MM.1S (cell line): ENCODE data around the gene UBL4B.

Source experiments
- DNase-seq: peaks from one replicate; pipeline ENCODE4 v3.0.0-alpha.2; 2015
- H2AFZ ChIP-seq: fragments of 300-600 bp; sonication (generic); 2 replicates; pipeline ENCODE4 v1.6.0; 2016; ENCODE audit warnings: antibody characterized with exemption, low read length
- H3F3A ChIP-seq: fragments of 300-600 bp; sonication (generic); 2 replicates; pipeline ENCODE4 v1.6.1; 2016; ENCODE audit warnings: mild to moderate bottlenecking, antibody characterized with exemption, low read length, moderate library complexity, mixed read lengths; ENCODE audit not compliant: insufficient read depth
- H3K27ac ChIP-seq: fragments of 300-600 bp; sonication (generic); 2 replicates; pipeline ENCODE4 v1.5.1; 2016; ENCODE audit warnings: mild to moderate bottlenecking, low read length
- H3K27me3 ChIP-seq: fragments of 300-600 bp; sonication (generic); replicated peaks from 2 replicates; pipeline ENCODE4 v1.6.0; 2016; ENCODE audit warnings: low read length; ENCODE audit not compliant: insufficient read depth
- H3K36me3 ChIP-seq: fragments of 300-600 bp; sonication (generic); replicated peaks from 2 replicates; pipeline ENCODE4 v1.6.1; 2016; ENCODE audit warnings: mild to moderate bottlenecking, low read length, mixed read lengths; ENCODE audit not compliant: insufficient read depth
- H3K4me1 ChIP-seq: fragments of 300-600 bp; sonication (generic); 2 replicates; pipeline ENCODE4 v1.6.1; 2016; ENCODE audit warnings: low read length, mixed read lengths
- H3K4me2 ChIP-seq: fragments of 300-600 bp; sonication (generic); 2 replicates; pipeline ENCODE4 v1.6.0; 2016; ENCODE audit warnings: low read depth, low read length
- H3K4me3 ChIP-seq: fragments of 300-600 bp; sonication (generic); 2 replicates; pipeline ENCODE4 v1.5.1; 2016; ENCODE audit warnings: low read length, mixed read lengths
- H3K79me2 ChIP-seq: fragments of 300-600 bp; sonication (generic); 2 replicates; pipeline ENCODE4 v1.6.1; 2016; ENCODE audit warnings: mixed run types, low read length, mixed read lengths
- H3K9ac ChIP-seq: fragments of 300-600 bp; sonication (generic); 2 replicates; pipeline ENCODE4 v1.6.1; 2016; ENCODE audit warnings: low read length, mixed read lengths
- H3K9me2 ChIP-seq: fragments of 300-600 bp; sonication (generic); replicated peaks from 2 replicates; pipeline ENCODE4 v1.6.1; 2016; ENCODE audit warnings: mild to moderate bottlenecking, low read length, mixed read lengths; ENCODE audit not compliant: insufficient read depth
- H3K9me3 ChIP-seq: fragments of 300-600 bp; sonication (generic); replicated peaks from 2 replicates; pipeline ENCODE4 v1.6.1; 2016; ENCODE audit warnings: mild to moderate bottlenecking, low read length, mixed read lengths; ENCODE audit not compliant: insufficient read depth
- H4K20me1 ChIP-seq: fragments of 300-600 bp; sonication (generic); 2 replicates; pipeline ENCODE4 v1.6.1; 2016; ENCODE audit warnings: mild to moderate bottlenecking, low read length, moderate library complexity, mixed read lengths; ENCODE audit not compliant: insufficient read depth
- EZH2phosphoT487 ChIP-seq: fragments of 300-600 bp; sonication (generic); IDR thresholded peaks from 2 replicates; pipeline ENCODE4 v1.6.1; 2018; ENCODE audit warnings: antibody characterized with exemption, low read length
- TF ChIP-seq, protein P1 (sequence below): fragments of 300-600 bp; sonication (generic); IDR thresholded peaks from 2 replicates; pipeline ENCODE4 v1.5.1; 2016; ENCODE audit warnings: antibody characterized with exemption, low read length, mixed read lengths

Gene UBL4B

DNA sequence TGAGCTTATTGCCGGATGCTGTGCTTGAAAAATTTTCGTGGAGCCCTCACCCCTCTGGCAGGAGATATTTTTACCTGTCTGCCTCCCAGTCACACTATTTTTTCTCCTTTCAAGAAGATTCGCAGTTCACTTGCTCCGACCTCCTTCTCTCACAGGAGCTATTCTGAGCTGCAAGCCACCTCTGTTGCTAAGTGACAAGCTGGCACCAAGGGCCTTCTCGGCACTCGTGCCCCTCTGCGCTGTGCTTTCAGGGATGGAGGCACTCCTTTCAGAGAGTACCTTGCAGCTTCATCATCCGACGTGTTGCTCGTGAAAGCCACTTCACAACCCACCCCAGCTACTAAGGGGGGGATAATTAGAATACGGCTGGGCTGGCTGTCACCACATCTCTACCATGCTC lies 49.6 kb downstream of the UBL4B start:
- H3K4me3 ChIP-seq: no peak overlapping the region
- H3K27me3 ChIP-seq: no peaks in the 10 kb centered on the region
- no peaks in the 10 kb centered on the region for H3K36me3 ChIP-seq
- no peak overlapping the region for H3K9ac ChIP-seq
- H3K27ac ChIP-seq: no peak overlapping the region
- no peak overlapping the region for H3K4me2 ChIP-seq
- no peaks in the 10 kb centered on the region for H3K9me3 ChIP-seq
- no peak for DNase-seq
- H3K79me2 ChIP-seq: no peaks in the 10 kb centered on the region
- H3K4me1 ChIP-seq: no peaks in the 10 kb centered on the region
- TF ChIP-seq, protein P1, sequence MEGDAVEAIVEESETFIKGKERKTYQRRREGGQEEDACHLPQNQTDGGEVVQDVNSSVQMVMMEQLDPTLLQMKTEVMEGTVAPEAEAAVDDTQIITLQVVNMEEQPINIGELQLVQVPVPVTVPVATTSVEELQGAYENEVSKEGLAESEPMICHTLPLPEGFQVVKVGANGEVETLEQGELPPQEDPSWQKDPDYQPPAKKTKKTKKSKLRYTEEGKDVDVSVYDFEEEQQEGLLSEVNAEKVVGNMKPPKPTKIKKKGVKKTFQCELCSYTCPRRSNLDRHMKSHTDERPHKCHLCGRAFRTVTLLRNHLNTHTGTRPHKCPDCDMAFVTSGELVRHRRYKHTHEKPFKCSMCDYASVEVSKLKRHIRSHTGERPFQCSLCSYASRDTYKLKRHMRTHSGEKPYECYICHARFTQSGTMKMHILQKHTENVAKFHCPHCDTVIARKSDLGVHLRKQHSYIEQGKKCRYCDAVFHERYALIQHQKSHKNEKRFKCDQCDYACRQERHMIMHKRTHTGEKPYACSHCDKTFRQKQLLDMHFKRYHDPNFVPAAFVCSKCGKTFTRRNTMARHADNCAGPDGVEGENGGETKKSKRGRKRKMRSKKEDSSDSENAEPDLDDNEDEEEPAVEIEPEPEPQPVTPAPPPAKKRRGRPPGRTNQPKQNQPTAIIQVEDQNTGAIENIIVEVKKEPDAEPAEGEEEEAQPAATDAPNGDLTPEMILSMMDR: no peak
- no peak for TF ChIP-seq EZH2phosphoT487
- no peaks in the 10 kb centered on the region for H3K9me2 ChIP-seq
- no peaks in the 10 kb centered on the region for H4K20me1 ChIP-seq
- no peaks in the 10 kb centered on the region for H3F3A ChIP-seq
- H2AFZ ChIP-seq: no peak overlapping the region
